PC-9 (cell line): Measurements from ENCODE around the gene PLOD3. TPM values are rescaled to one million over a fixed set of nuclear protein-coding genes. Genes with fewer than 3 reads are reported as not detected.

Experiments used
- BruUV-seq: library from RNA; stranded (reverse); fragments of 400-500 nt; replicated peaks from 2 replicates; lab custom pipeline; 2021; lab: Mats Ljungman, UMichigan
- CTCF ChIA-PET: fragments of 300-600 bp; sonication (Branson Sonifier 250); formaldehyde crosslinking; loops from one replicate; lab custom pipeline; 2022; ENCODE audit warnings: antibody characterized with exemption; lab: Charles Lee
- POLR2A ChIA-PET: fragments of 300-600 bp; sonication (Branson Sonifier 250); formaldehyde crosslinking; loops from one replicate; lab custom pipeline; 2022; ENCODE audit warnings: antibody characterized with exemption; ENCODE audit not compliant: unreplicated experiment; lab: Charles Lee
- DNase-seq, 2 experiments: peaks; one replicate each; pipeline versions ENCODE4 v3.0.0 to v3.0.0-alpha.2; 2015 to 2022; ENCODE audit warnings: mixed read lengths in 1 of 2
- H2AFZ ChIP-seq: fragments of 200-600 bp; sonication (generic); 2 replicates; pipeline ENCODE4 v1.8.1; 2017; ENCODE audit warnings: antibody characterized with exemption
- H3F3A ChIP-seq: fragments of 200-600 bp; sonication (generic); 2 replicates; pipeline ENCODE4 v1.8.1; 2017; ENCODE audit warnings: antibody characterized with exemption, mild to moderate bottlenecking, low read depth; ENCODE audit not compliant: insufficient read depth
- H3K27ac ChIP-seq: fragments of 200-600 bp; sonication (generic); 2 replicates; pipeline ENCODE4 v1.6.1; 2016; ENCODE audit warnings: mixed run types
- H3K27me3 ChIP-seq: fragments of 200-600 bp; sonication (generic); 2 replicates; pipeline ENCODE4 v1.6.1; 2016; ENCODE audit warnings: low read depth, mixed run types; ENCODE audit not compliant: insufficient read depth
- H3K36me3 ChIP-seq: fragments of 200-600 bp; sonication (generic); 2 replicates; pipeline ENCODE4 v1.6.1; 2016; ENCODE audit warnings: low read depth, mixed run types
- H3K4me1 ChIP-seq: fragments of 200-600 bp; sonication (generic); replicated peaks from 2 replicates; pipeline ENCODE4 v1.6.1; 2016; ENCODE audit warnings: mixed run types; ENCODE audit not compliant: insufficient read depth
- H3K4me2 ChIP-seq: fragments of 200-600 bp; sonication (generic); 2 replicates; pipeline ENCODE4 v1.6.1; 2017; ENCODE audit warnings: mixed run types
- H3K4me3 ChIP-seq: fragments of 200-600 bp; sonication (generic); 2 replicates; pipeline ENCODE4 v1.6.1; 2016; ENCODE audit warnings: mixed run types
- H3K79me2 ChIP-seq: fragments of 200-600 bp; sonication (generic); 2 replicates; pipeline ENCODE4 v1.6.1; 2017; ENCODE audit warnings: low read depth, mixed run types
- H3K9me2 ChIP-seq: fragments of 200-600 bp; sonication (generic); 2 replicates; pipeline ENCODE4 v1.8.1; 2017; ENCODE audit warnings: mild to moderate bottlenecking; ENCODE audit not compliant: insufficient read depth
- H3K9me3 ChIP-seq: fragments of 200-600 bp; sonication (generic); 2 replicates; pipeline ENCODE4 v1.8.1; 2016; ENCODE audit warnings: low read depth; ENCODE audit not compliant: insufficient read depth
- H4K20me1 ChIP-seq: fragments of 200-600 bp; sonication (generic); 2 replicates; pipeline ENCODE4 v1.8.1; 2017; ENCODE audit not compliant: insufficient read depth
- EZH2 ChIP-seq: fragments of 200-600 bp; sonication (generic); IDR thresholded peaks from 2 replicates; pipeline ENCODE4 v1.8.0; 2017; ENCODE audit warnings: antibody characterized with exemption, low read depth
- intact Hi-C: fragments of 100-400 bp; cut with micrococcal nuclease; formaldehyde crosslinking; loops from one replicate; pipeline ENCODE4 v1.10.0; 2022; ENCODE audit not compliant: unreplicated experiment
- total RNA-seq: library from RNA; stranded (reverse); gene quantifications from 2 replicates; pipeline ENCODE4 v1.2.3, GENCODE V29; 2021
- TF ChIP-seq, protein P1 (sequence below): fragments of 200-600 bp; sonication (generic); conservative IDR thresholded peaks from 2 replicates; pipeline ENCODE4 v1.6.1; 2017; ENCODE audit warnings: mixed run types, antibody characterized with exemption, mild to moderate bottlenecking, moderate library complexity

The PLOD3 gene
- total RNA-seq, 1 experiment from 2014 or later, result 93.2 TPM

DNA sequence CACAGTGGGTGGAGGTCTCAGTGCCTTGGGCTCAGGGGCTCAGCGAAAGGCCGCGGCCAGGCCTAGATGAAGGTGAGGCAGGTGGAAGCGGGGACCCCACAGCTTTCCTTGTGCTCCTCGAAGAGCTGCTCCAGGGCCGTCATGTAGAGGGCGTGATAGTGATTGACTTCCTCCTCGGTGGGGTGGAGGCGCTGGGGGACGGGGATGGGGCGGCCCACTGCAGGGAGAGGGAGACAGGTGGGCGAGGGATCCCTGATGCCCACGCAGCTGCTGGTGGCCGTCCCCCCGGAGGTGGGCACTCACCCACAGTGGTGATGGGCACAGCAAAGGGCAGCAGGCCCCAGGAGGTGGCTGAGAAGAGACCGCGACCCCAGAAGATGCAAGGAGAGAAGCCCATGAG is 21.5 kb downstream of the PLOD3 start:
- Histone ChIP-seq H3K9me3 (no peaks in the 10 kb centered on the region), H3F3A (no peaks in the 10 kb centered on the region), H3K36me3 (no peaks in the 10 kb centered on the region), H3K79me2 (no peaks in the 10 kb centered on the region), H2AFZ (no peak overlapping the region), H3K4me2 (no peak overlapping the region), H3K4me3 (no peak overlapping the region), H4K20me1 (no peaks in the 10 kb centered on the region), H3K27me3 (no peaks in the 10 kb centered on the region), H3K4me1 (no peaks in the 10 kb centered on the region), H3K27ac (no peak overlapping the region), H3K9me2 (no peaks in the 10 kb centered on the region)
- ChIA-PET CTCF (no interaction called here), POLR2A (no interaction called here)
- BruUV-seq, result no TSS peak
- TF ChIP-seq, protein P1, sequence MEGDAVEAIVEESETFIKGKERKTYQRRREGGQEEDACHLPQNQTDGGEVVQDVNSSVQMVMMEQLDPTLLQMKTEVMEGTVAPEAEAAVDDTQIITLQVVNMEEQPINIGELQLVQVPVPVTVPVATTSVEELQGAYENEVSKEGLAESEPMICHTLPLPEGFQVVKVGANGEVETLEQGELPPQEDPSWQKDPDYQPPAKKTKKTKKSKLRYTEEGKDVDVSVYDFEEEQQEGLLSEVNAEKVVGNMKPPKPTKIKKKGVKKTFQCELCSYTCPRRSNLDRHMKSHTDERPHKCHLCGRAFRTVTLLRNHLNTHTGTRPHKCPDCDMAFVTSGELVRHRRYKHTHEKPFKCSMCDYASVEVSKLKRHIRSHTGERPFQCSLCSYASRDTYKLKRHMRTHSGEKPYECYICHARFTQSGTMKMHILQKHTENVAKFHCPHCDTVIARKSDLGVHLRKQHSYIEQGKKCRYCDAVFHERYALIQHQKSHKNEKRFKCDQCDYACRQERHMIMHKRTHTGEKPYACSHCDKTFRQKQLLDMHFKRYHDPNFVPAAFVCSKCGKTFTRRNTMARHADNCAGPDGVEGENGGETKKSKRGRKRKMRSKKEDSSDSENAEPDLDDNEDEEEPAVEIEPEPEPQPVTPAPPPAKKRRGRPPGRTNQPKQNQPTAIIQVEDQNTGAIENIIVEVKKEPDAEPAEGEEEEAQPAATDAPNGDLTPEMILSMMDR, result no peak
- intact Hi-C loops, result no loop called here
- no peak for DNase-seq

GRCh38 chr7:101189109-101189508 is 28.3 kb downstream of the PLOD3 start:
- no peaks in the 10 kb centered on the region for H3K4me1 ChIP-seq

GRCh38 chr7:101186844-101187428 is 30.4 kb downstream of the PLOD3 start:
- H3K27me3 ChIP-seq, result no peaks in the 10 kb centered on the region
- ChIA-PET POLR2A (interaction anchor here (0.6 kb wide), 2 partner anchors 57 to 101 kb away, joined by 5 to 8 read pairs; partner anchors contain the start of gene TRIM56), CTCF (interaction anchor here (0.6 to 0.9 kb wide), 3 partner anchors 43 to 102 kb away, joined by 3 to 10 read pairs (median 6); no protein-coding TSS in a partner anchor)
- intact Hi-C loops, result no loop called here
- H3F3A ChIP-seq, result no peaks in the 10 kb centered on the region
- H3K36me3 ChIP-seq, result no peaks in the 10 kb centered on the region
- no peaks in the 10 kb centered on the region for H3K4me1 ChIP-seq
- H4K20me1 ChIP-seq, result no peaks in the 10 kb centered on the region
- no peak overlapping the region for H3K4me3 ChIP-seq
- no peaks in the 10 kb centered on the region for H3K79me2 ChIP-seq
- H2AFZ ChIP-seq, result no peak overlapping the region
- no peak for DNase-seq
- BruUV-seq, result no TSS peak
- H3K9me3 ChIP-seq, result no peaks in the 10 kb centered on the region
- TF ChIP-seq EZH2, result no peak
- TF ChIP-seq, protein P1, result no peak
- H3K4me2 ChIP-seq, result no peak overlapping the region
- no peaks in the 10 kb centered on the region for H3K9me2 ChIP-seq
- H3K27ac ChIP-seq, result no peak overlapping the region

More at GRCh38 chr7:101189109-101189508, 28.3 kb downstream of the PLOD3 start:
- Histone ChIP-seq H3K4me2 (no peak overlapping the region), H4K20me1 (no peaks in the 10 kb centered on the region), H3K36me3 (no peaks in the 10 kb centered on the region), H3K27me3 (no peaks in the 10 kb centered on the region), H3K79me2 (no peaks in the 10 kb centered on the region), H3F3A (no peaks in the 10 kb centered on the region), H3K27ac (no peak overlapping the region), H3K9me3 (no peaks in the 10 kb centered on the region), H3K9me2 (no peaks in the 10 kb centered on the region), H2AFZ (no peak overlapping the region), H3K4me3 (no peak overlapping the region)
- POLR2A ChIA-PET, result no interaction called here
- no peak for DNase-seq
- no peak for TF ChIP-seq EZH2
- TF ChIP-seq, protein P1, result no peak
- BruUV-seq, result no TSS peak
- intact Hi-C loops, result no loop called here
- CTCF ChIA-PET, result no interaction called here
